T-cell (primary cell): Measurements from ENCODE around the gene DNAH8. TPM values are rescaled to one million over a fixed set of nuclear protein-coding genes. Genes with fewer than 3 reads are reported as not detected.
"Not testable (repeated sequence)": the region's sequence is repeated elsewhere in the genome, so short reads cannot be mapped to it uniquely, and the experiment has no call there.

Source experiments
- ATAC-seq, 4 experiments: fragments of 200-7000 bp in 3 of 4; fragments of 150-1000 bp in 1 of 4; cut with Tn5 transposase; replicated peaks in 1 of 4; 1 replicate in 3 of 4; 2 replicates in 1 of 4; pipeline ENCODE4 v1.10.0; 2021; ENCODE audit warnings: moderate library complexity in 3 of 4, mild to moderate bottlenecking in 2 of 4, moderate number of reproducible peaks in 1 of 4
- CTCF ChIA-PET, 2 donors: fragments of 300-600 bp; sonication (Branson Sonifier 250); formaldehyde crosslinking; loops; one replicate each; lab custom pipeline; 2022; ENCODE audit warnings: antibody characterized with exemption in 2 of 2; lab: Charles Lee
- POLR2A ChIA-PET, 2 donors: fragments of 300-600 bp; sonication (Branson Sonifier 250); formaldehyde crosslinking; loops; one replicate each; lab custom pipeline; 2022; ENCODE audit warnings: antibody characterized with exemption in 2 of 2; lab: Charles Lee
- DNase-seq, 35 experiments: peaks; one replicate each; pipeline versions ENCODE4 v3.0.0 to v3.0.0-alpha.2; 2013 to 2023
- H3K27ac ChIP-seq: one replicate; pipeline ENCODE4 v1.5.1; 2013; ENCODE audit warnings: low read length
- H3K27me3 ChIP-seq, 2 experiments: replicated peaks in 1 of 2; 1 replicate in 1 of 2; 2 replicates in 1 of 2; pipeline versions ENCODE4 v1.6.1 to v1.7.0; 2013; ENCODE audit warnings: low read length in 1 of 2, mixed read lengths in 1 of 2; ENCODE audit not compliant: control insufficient read depth in 2 of 2, insufficient read depth in 2 of 2; ENCODE audit errors: extremely low read depth in 1 of 2
- H3K36me3 ChIP-seq, 2 donors: 1 replicate in 1 of 2; 2 replicates in 1 of 2; pipeline versions ENCODE4 v1.6.1 to v1.7.0; 2013; ENCODE audit warnings: low read length in 1 of 2; ENCODE audit not compliant: control insufficient read depth in 2 of 2, insufficient read depth in 1 of 2; ENCODE audit errors: extremely low read depth in 1 of 2
- H3K4me1 ChIP-seq, 2 experiments: 1 replicate in 1 of 2; 2 replicates in 1 of 2; pipeline versions ENCODE4 v1.6.1 to v1.7.0; 2013; ENCODE audit warnings: low read length in 2 of 2, mixed read lengths in 1 of 2; ENCODE audit not compliant: insufficient read depth in 2 of 2, control insufficient read depth in 1 of 2; ENCODE audit errors: extremely low read depth in 1 of 2
- H3K4me3 ChIP-seq, 2 donors: 1 replicate in 1 of 2; 2 replicates in 1 of 2; pipeline versions ENCODE4 v1.5.1 to v1.7.0; 2013; ENCODE audit warnings: mild to moderate bottlenecking in 2 of 2, low read length in 1 of 2, moderate library complexity in 1 of 2; ENCODE audit not compliant: control insufficient read depth in 1 of 2; ENCODE audit errors: extremely low read depth in 1 of 2
- H3K9me3 ChIP-seq: 2 replicates; pipeline ENCODE4 v1.7.0; 2013
- H3K27ac Mint-ChIP-seq, 2 donors: one replicate each; pipeline ENCODE4 v1.8.0; 2020 to 2021; ENCODE audit warnings: mild to moderate bottlenecking in 2 of 2, mixed read lengths in 2 of 2
- H3K27me3 Mint-ChIP-seq, 2 donors: one replicate each; pipeline ENCODE4 v1.8.0; 2021 to 2022; ENCODE audit warnings: mixed read lengths in 2 of 2
- H3K36me3 Mint-ChIP-seq: one replicate; pipeline ENCODE4 v1.8.0; 2021; ENCODE audit warnings: mixed read lengths
- H3K4me1 Mint-ChIP-seq, 3 donors: one replicate each; pipeline ENCODE4 v1.8.0; 2020 to 2022; ENCODE audit warnings: mixed read lengths in 3 of 3, mild to moderate bottlenecking in 1 of 3
- H3K4me3 Mint-ChIP-seq, 3 donors: one replicate each; pipeline ENCODE4 v1.8.0; 2020 to 2022; ENCODE audit warnings: mild to moderate bottlenecking in 3 of 3, mixed read lengths in 3 of 3, moderate library complexity in 3 of 3
- H3K9me3 Mint-ChIP-seq, 3 donors: one replicate each; pipeline ENCODE4 v1.8.0; 2020 to 2022; ENCODE audit warnings: mixed read lengths in 3 of 3
- WGBS: methylation state at CpG from one replicate; pipeline ENCODE4 v1.1.5; 2013; ENCODE audit warnings: missing lambda C conversion rate; ENCODE audit not compliant: insufficient coverage; 5-methylcytosine and 5-hydroxymethylcytosine counted together
- total RNA-seq, 35 experiments: library from RNA in 6 of 35; stranded (reverse) in 6 of 35; fragments of 120-200 nt in 1 of 35; gene quantifications; one replicate each; pipeline versions ENCODE4 v1.2.1 to v1.2.4 and lab custom pipeline; 2013 to 2026

The DNAH8 gene
- total RNA-seq, 5 donors from 2014 or later (not counting 1 experiment from before 2014, with no cell fraction given), result 0.03 to 0.12 (median 0.08) TPM; not detected in 1

DNA sequence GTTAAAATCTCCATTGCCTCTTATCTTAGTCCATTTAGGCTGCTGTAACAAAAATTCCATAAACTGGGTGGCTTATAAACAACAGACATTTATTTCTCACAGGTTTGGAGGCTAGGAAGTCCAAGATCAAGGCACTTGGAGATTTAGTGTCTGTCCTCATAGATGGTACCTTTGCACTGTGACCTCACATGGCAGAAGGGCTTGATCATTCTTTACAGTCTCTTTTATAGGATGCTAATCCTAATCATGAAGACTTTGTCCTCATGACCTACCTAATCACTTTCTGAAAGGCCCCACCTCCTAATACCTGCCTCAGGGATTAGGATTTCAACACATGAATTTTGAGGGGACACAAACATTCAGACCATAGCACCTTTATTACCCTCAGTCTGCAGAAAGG is 18.8 kb upstream of the DNAH8 start:
- no peaks in the 10 kb centered on the region for H3K9me3 ChIP-seq
- DNase-seq (no peak), ATAC-seq (no peak)
- no peaks in the 10 kb centered on the region for H3K4me1 ChIP-seq
- H3K4me3 ChIP-seq, result no peak overlapping the region
- Mint-ChIP-seq H3K27me3 (no peaks in the 10 kb centered on the region), H3K36me3 (peaks cover 25% of the 10 kb centered on the region), H3K27ac (no peak overlapping the region), H3K4me3 (no peak overlapping the region), H3K9me3 (peaks cover 0 to 21% (median 9%) of the 10 kb centered on the region in 3 donors), H3K4me1 (peaks cover 23 to 43% (median 28%) of the 10 kb centered on the region in 3 donors)
- POLR2A ChIA-PET, result no interaction called here
- no peaks in the 10 kb centered on the region for H3K27me3 ChIP-seq
- H3K36me3 ChIP-seq, result no peaks in the 10 kb centered on the region
- no peak overlapping the region for H3K27ac ChIP-seq
- CTCF ChIA-PET, result no interaction called here

DNA sequence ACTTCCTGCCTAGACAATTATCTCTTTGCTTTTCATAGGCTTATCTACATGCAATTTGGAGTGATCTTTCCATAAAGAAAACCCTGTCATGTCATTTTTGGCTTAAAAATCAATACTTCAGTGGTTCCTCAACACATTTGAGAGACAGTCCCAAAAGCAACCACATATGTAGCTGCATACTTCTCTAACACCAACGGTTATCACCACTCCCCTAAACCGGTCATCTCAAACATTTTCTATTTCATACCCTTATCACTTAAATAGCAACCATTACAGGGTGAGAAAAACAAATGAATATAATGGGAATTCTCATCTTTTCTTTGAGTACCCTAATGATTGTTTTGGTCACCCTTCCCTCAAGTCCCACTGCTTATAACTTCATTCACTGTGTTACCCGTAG is 17.3 kb upstream of the DNAH8 start:
- H3K4me1 Mint-ChIP-seq, result peaks cover 29 to 42% (median 37%) of the 10 kb centered on the region in 3 donors
- DNase-seq, result no peak
- WGBS, result no CpG with 5 or more reads among the region's 3 CpGs

DNA sequence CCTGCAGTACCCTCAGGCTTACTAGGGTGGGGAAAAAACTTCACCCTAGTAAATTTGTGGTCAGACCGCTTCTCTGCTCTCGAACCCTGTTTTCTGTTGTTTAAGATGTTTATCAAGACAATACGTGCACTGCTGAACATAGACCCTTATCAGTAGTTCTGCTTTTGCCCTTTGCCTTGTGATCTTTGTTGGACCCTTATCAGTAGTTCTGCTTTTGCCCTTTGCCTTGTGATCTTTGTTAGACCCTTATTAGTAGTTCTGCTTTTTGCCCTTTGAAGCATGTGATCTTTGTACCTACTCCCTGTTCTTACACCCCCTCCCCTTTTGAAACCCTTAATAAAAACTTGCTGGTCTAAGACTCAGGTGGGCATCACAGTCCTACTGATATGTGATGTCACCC is 15.4 kb upstream of the DNAH8 start:
- WGBS, result no CpG with 5 or more reads among the region's 3 CpGs
- ATAC-seq, H3K27me3 ChIP-seq, H3K27ac Mint-ChIP-seq, H3K4me3 Mint-ChIP-seq, H3K4me3 ChIP-seq, DNase-seq, H3K9me3 ChIP-seq, H3K36me3 ChIP-seq, H3K4me1 ChIP-seq, H3K27ac ChIP-seq, H3K27me3 Mint-ChIP-seq, POLR2A ChIA-PET: not testable (repeated sequence)
- Mint-ChIP-seq H3K4me1 (peaks cover 23 to 42% (median 37%) of the 10 kb centered on the region in 3 donors), H3K36me3 (peaks cover 27% of the 10 kb centered on the region), H3K9me3 (peaks cover 0 to 25% (median 9%) of the 10 kb centered on the region in 3 donors)
- CTCF ChIA-PET, result interaction anchor here in 1 of 2 donors (0.6 kb wide), 1 partner anchor 18 kb away, joined by 3 read pairs; no protein-coding TSS in a partner anchor

More for the DNA sequence above, 17.3 kb upstream of the DNAH8 start:
- Histone ChIP-seq H3K36me3 (no peaks in the 10 kb centered on the region), H3K4me1 (peaks cover 0 to 10% of the 10 kb centered on the region in 2 experiments), H3K4me3 (no peak overlapping the region), H3K27me3 (no peaks in the 10 kb centered on the region), H3K9me3 (no peaks in the 10 kb centered on the region), H3K27ac (no peak overlapping the region)
- Mint-ChIP-seq H3K4me3 (no peak overlapping the region), H3K9me3 (peaks cover 0 to 25% (median 9%) of the 10 kb centered on the region in 3 donors), H3K36me3 (peaks cover 27% of the 10 kb centered on the region), H3K27ac (peak overlapping the region; percentile 35 to 36), H3K27me3 (no peaks in the 10 kb centered on the region)
- ATAC-seq, result no peak
- CTCF ChIA-PET, result interaction anchor here in 1 of 2 donors (0.8 kb wide), 1 partner anchor 16 kb away, joined by 3 read pairs; no protein-coding TSS in a partner anchor
- POLR2A ChIA-PET, result no interaction called here

DNA sequence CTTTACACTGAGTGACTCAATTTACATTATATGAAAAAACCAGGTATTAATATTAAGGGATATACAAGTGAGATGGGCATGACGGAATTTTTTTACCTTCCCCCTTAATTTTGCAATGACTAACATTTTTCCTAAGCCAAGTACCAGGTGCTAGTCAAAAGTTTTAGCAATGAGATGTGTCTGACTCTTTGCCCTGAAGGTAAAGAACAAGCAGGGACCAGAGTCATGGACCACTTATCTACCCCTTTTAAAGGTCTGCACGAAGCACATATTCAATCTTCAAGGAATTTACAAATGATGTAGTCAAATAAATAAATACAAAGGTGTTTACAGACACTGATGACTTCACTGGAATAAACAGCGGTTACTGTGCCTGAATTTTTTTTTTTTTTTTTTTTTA is 13.6 kb upstream of the DNAH8 start:
- Mint-ChIP-seq H3K27me3 (peaks cover 2 to 8% of the 10 kb centered on the region in 2 donors), H3K27ac (peak overlapping the region; percentile 88 to 98)

DNA sequence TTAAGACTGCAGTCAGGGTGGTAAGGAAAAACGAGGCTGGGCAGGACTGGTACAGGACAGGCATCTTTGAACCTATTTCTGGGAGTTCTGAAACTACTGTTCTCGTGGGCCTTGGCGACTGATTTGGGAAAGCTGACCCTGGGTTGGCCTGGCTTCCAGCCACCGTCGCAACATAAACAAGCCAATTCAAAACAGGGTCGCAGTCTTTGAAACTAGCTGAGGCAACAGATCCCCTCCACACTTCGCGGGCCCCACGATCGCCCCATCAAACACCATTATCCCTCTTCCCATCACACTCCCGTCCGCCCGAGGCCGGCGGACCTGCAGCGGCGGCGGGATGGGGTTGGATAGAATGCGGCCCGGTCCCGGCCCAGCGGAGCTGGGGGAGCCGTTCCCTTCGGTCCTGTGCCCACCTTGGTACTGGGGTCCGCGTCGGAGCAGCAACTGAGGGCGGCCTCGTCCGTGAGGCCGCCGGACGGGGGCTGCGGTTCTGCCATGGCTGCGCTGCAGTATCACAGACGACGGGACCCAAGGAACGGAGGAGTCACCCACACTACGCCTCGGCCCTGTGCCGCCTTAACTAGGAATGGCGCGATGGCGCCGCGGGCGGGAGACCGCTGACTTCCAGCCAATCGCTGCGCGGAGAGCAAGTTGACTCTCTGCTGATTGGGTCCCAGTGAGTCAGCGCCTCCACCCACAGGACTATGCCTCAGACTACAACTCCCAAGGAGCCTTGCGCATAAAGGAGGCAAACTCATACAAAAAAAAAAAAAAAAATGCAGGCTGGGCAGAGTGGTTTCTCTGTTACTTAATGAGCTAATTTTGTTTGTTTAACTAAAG is 12.3 kb upstream of the DNAH8 start, which contains the start of gene GLO1:
TSS of gene GLO1 (minus strand) at position 588 of the 840 bp plus-strand sequence. CDS start at position 497, 91 bp downstream.
- Histone ChIP-seq H3K36me3 (no peaks in the 10 kb centered on the region), H3K27ac (peak within 1 kb of the TSS; percentile 90), H3K4me1 (peaks cover 0 to 10% of the 10 kb centered on the region in 2 experiments), H3K4me3 (peak within 1 kb of the TSS; percentile 80 to 82), H3K9me3 (no peaks in the 10 kb centered on the region), H3K27me3 (no peaks in the 10 kb centered on the region)
- Mint-ChIP-seq H3K4me3 (peak within 1 kb of the TSS; percentile 81 to 97 (median 91)), H3K27ac (peak within 1 kb of the TSS; percentile 88 to 98), H3K9me3 (peaks cover 0 to 25% (median 9%) of the 10 kb centered on the region in 3 donors), H3K4me1 (peaks cover 23 to 34% (median 32%) of the 10 kb centered on the region in 3 donors), H3K27me3 (peaks cover 11 to 17% of the 10 kb centered on the region in 2 donors), H3K36me3 (peaks cover 23% of the 10 kb centered on the region)
- peak; percentile 99 to 100 (median 100) for ATAC-seq
- peak; percentile 90 to 98 (median 96) for DNase-seq
- ChIA-PET POLR2A (interaction anchor here (0.5 to 1.1 kb wide), 19 partner anchors 11 to 1476 kb away, joined by 3 to 11 read pairs (median 4); no protein-coding TSS in a partner anchor), CTCF (interaction anchor here (0.6 to 1.2 kb wide), 7 partner anchors 11 to 1685 kb away, joined by 3 to 8 read pairs (median 3); no protein-coding TSS in a partner anchor)
- 1% methylated on average over 41 of the region's 53 CpGs for WGBS

More for the DNA sequence above, 13.6 kb upstream of the DNAH8 start:
- Mint-ChIP-seq H3K9me3 (peaks cover 0 to 25% (median 9%) of the 10 kb centered on the region in 3 donors), H3K4me3 (peak overlapping the region in 2 of 3 donors; percentile 91 to 97), H3K36me3 (peaks cover 23% of the 10 kb centered on the region), H3K4me1 (peaks cover 23 to 38% (median 34%) of the 10 kb centered on the region in 3 donors)
- Histone ChIP-seq H3K9me3 (no peaks in the 10 kb centered on the region), H3K27me3 (no peaks in the 10 kb centered on the region), H3K36me3 (no peaks in the 10 kb centered on the region), H3K4me1 (peaks cover 0 to 10% of the 10 kb centered on the region in 2 experiments), H3K27ac (no peak overlapping the region), H3K4me3 (no peak overlapping the region)
- ATAC-seq (no peak), DNase-seq (no peak)
- WGBS, result no CpG with 5 or more reads among the region's 3 CpGs
- ChIA-PET CTCF (interaction anchor here in 1 of 2 donors (0.6 kb wide), 2 partner anchors 54 to 166 kb away, joined by 3 read pairs; no protein-coding TSS in a partner anchor), POLR2A (interaction anchor here in 1 of 2 donors (0.6 kb wide), 1 partner anchor 894 kb away, joined by 3 read pairs; no protein-coding TSS in a partner anchor)
